ENCODE results near the gene CLTA.

Gene CLTA, protein sequence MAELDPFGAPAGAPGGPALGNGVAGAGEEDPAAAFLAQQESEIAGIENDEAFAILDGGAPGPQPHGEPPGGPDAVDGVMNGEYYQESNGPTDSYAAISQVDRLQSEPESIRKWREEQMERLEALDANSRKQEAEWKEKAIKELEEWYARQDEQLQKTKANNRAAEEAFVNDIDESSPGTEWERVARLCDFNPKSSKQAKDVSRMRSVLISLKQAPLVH

GRCh38 chr9:36190388-36191289, at the start of gene CLTA:
Gene CLTA, plus strand, starts transcription at chr9:36190921. Its CDS starts 136 bp downstream, at chr9:36191057.
- DNase-seq = peak; percentile 97

GRCh38 chr9:36141288-36141687, 49.4 kb upstream of the CLTA start:
- DNase-seq = no peak

DNA sequence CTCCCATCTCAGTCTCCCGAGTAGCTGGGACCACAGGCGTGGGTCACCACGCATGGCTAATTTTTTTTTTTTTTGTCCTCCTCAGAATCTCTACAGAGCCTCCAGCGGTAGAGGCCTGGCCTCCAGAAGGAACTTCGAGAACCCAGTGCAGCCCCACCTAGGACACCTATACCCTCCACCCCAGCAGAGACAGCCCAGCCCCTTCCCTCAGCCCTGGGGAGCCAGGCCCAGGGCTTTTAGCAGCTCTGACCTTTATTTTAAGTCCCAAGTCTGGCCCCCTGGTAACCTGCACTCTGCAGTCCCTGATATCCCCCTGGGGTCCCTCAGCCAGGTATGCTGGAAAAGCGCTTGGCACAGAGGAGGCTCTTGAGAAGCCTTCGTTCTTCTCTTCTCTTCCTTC, 49.0 kb upstream of the CLTA start:
- DNase-seq = no peak

DNA sequence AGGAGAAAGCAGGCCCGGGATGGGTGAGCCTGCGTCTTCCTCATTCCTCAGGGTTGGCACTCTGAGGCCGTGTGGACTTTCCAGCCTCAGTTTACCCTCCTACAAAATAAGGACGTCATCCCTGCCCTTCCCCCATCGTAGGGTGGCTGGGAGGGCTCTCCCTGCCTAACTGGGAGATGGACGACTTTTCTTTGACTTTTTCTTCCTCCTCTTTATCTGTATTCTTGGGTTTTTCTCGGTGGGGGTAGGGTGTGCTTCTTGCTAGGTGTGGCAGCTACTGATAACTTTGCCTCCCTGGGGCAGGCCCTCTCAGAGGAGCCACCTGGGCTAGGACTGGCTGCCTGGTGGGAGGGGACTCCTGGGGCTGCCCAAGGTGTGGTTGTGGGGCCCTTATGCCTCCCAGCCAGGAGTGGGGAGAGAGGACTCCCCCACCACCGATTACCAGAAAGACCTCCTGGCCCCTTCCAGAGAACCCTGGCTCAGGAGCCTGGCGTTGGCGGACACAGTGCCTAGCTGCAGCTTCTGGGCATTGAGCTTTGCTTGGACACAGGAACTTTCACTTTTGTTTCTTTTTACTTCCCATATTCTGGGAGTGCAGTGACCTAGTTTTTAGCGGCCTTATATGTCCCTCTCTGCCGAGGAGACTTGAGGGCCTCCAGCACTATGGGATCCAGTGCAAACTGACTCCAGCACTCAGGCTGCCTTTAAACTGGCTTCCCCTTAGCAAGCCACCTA, 48.0 kb upstream of the CLTA start:
- peak; percentile 30 for DNase-seq

DNA sequence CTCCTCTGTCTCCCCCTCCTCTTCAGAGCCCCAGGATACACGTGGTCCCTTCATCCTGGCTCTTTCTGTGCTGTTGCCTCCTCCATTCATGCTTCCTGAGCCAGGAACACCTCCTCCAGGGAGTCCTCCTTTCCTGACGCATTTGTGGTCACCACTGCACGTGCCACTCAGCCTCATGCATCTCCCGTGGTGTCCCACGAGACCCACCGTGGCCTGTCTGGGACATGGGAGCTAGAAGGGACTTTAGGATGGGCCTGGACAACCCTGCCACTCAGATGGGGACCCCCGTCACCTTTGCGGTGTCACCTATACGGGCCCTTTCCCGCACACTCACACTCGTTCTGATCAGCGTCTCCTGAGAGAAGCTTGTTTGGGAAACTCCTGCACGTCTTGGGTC, 47.5 kb upstream of the CLTA start:
- no peak for DNase-seq

DNA sequence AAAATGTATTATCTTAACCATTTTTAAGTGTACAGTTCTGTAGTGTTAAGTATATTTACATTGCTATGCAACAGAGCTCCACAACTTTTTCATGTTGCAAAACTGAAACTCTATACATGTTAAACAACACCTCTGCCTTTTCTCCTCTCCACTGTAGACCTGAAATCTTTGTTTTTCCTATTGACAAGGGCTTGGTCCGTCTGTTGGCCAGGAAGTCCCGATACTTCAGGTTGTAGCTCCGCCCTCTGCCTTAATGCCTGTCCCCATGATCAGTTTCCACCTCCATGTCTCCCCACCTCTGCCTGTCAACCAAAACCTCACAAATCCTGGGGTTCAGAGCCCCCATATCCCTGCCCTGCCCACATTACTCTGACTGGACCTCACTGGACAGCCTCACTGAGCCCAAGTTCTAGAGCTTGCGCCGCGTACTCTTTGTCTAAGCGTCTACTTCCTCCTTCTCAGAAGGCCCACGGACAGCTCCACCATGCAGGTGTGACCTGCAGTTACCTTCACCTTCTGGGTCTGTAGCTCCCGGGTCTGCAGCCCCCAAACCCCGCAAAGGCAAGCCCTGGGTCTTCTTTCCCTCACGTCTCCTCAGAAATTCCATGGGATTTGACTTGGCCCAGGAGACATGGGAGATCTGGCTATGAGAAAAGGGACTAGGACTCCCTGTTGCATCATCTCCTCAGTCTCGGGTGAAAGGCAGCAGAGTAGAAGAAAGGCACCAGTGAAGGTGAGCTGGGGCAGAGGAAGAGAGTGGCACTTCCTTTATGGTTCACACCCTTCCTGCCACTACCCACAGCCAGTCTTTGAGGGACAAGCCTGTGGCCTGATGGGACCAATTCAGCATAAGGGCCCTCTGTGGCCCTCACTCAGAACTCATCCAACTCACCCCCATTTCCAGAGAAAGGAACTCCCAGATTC, 46.1 kb upstream of the CLTA start:
- no peak for DNase-seq

GRCh38 chr9:36145970-36146369, 44.8 kb upstream of the CLTA start:
- DNase-seq = no peak

GRCh38 chr9:36146651-36147050, 44.1 kb upstream of the CLTA start:
- no peak for DNase-seq

DNA sequence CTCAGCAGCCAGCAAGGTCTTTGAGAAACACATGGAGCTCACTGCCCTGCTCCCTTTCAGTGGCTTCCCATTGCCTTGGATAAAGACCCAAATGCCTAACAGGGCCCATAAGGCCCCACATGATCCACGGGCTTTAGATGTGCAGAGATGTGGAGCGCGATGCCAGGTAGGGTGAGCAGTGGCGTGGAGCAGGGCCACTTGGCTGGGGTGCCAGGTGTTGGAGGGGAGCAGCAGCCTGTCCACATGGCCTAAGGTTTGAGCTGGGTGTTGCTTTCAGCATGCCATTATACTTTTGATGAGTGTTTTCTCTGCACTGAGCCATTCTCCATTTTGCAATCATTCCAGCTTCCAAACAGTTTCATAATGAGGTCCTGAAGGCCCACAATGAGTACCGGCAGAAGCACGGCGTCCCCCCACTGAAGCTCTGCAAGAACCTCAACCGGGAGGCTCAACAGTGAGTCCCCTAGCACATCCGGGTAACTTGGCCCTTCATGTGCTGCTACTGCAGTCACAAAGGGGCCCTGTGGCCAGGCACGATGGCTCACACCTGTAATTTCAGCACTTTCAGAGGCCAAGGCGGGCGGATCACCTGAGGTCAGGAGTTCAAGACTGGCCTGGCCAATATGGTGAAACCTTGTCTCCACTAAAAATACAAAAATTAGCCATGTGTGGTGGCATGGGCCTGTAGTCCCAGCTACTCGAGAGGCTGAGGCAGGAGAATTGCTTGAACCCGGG, 43.1 kb upstream of the CLTA start:
- no peak for DNase-seq

DNA sequence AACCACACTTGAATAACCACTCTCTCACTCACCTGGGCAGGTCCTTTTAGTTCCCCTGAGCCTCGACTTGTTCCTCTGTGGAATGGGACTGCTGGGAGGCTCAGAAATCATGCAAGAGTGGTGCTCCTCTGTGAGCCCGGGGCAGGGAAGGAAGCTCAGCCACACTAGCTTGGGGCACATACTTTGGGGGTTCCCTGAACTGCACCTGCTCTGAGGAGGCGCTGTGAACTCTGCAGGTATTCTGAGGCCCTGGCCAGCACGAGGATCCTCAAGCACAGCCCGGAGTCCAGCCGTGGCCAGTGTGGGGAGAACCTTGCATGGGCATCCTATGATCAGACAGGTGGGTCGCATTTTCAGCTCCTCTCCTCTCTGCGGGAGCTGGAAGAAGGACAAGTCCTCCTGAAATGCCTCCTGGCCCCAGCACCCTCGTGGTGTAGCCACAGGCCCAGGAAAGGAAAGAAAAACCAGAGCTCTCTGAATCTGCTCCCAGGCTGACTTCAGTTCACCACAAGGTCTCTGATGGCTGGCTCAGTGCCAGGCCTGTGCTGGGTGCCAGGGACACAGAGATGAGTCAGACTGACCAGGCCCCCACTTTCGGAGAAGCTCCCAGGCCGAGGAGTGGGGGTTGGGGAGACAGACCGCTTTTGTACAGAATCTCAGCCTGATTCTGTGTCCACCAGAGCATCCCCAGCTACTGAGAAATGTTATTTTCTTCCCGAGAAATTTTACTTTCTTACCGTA, 42.2 kb upstream of the CLTA start:
- DNase-seq = peak; percentile 97

- DNase-seq = no peak
Observed at GRCh38 chr9:36149197-36149596, 41.5 kb upstream of the CLTA start.

- DNase-seq = no peak
Observed at GRCh38 chr9:36150574-36151315, 40.0 kb upstream of the CLTA start.

GRCh38 chr9:36151316-36152210, 39.2 kb upstream of the CLTA start:
- DNase-seq = peak; percentile 82

DNA sequence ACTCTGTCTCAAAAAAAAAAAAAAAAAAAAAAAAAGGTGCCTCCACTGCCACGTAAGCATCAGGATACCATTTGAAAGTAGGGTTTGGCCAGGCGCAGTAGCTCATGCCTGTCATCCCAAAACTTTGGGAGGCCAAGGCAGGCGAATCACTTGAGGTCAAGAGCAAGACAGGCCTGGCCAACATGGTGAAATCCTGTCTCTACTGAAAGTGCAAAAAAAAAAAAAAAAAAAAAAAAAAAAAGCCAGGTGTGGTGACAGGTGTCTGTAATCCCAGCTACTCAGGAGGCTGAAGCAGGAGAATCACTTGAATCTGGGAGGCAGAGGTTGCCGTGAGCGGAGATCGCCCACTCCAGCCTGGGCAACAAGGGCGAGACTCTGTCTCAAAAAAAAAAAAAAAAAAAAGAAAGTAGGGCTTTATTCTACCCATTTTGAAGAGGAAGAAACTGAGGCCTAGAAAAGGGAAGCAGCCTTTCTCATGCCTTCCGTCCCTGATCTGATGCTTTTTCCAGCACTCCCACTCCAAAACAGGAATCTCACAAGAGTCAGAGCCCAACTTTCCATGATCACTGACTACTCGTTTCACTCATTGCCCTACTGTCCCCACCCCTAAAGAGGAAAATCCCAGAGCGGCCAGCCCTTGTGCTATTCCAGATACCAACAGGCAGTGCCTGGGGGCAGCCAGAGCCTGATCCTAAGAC, 37.8 kb upstream of the CLTA start:
- DNase-seq = no peak

GRCh38 chr9:36153746-36154145, 37.0 kb upstream of the CLTA start:
- DNase-seq = no peak

GRCh38 chr9:36154331-36154952, 36.3 kb upstream of the CLTA start:
- DNase-seq = no peak

- DNase-seq = no peak
Observed at GRCh38 chr9:36156116-36156515, 34.6 kb upstream of the CLTA start.

DNA sequence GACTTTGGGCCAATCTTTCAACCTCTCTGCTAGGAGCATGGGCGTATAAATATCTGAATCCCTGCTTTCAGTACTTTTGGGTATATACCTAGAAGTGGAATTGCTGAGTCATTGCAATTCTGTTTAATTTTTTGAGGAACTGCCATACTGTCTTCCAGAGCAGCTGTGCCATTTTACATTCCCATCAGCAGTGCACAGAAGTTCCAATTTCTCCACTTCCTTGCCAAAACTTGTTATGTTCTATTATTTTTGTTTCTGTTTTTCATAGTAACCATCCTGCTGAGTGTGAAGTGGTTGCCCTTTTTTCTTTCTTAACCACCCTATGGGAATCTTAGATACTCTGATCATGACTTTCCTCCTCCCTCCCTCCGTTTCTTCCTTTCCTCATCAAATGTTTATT, 32.6 kb upstream of the CLTA start:
- DNase-seq = no peak
